HG03066 (cell line): ENCODE measurements around the gene MINAR2.

Experiments used
- ATAC-seq: cut with Tn5 transposase; IDR thresholded peaks from one replicate; pipeline ENCODE4 v1.9.1; 2021; ENCODE audit warnings: low read depth; ENCODE audit not compliant: unreplicated experiment

MINAR2 gene

GRCh38 chr5:129771058-129771838, 23.4 kb downstream of the MINAR2 start:
- peak; percentile 58 for ATAC-seq

- ATAC-seq: no peak
These were observed 25.5 kb downstream of the MINAR2 start for GRCh38 chr5:129773376-129773775.

- no peak for ATAC-seq
These were observed 33.7 kb downstream of the MINAR2 start for GRCh38 chr5:129781594-129781993.

- ATAC-seq: no peak
These were observed 55.5 kb downstream of the MINAR2 start for GRCh38 chr5:129803403-129803802.

GRCh38 chr5:129804705-129805104, 56.8 kb downstream of the MINAR2 start:
- ATAC-seq: no peak

GRCh38 chr5:129807162-129807814, 59.4 kb downstream of the MINAR2 start:
- ATAC-seq: no peak
